GM18868 (cell line): ENCODE data around the gene PTPRT.

ENCODE experiments used
- ATAC-seq: cut with Tn5 transposase; IDR thresholded peaks from one replicate; pipeline ENCODE4 v1.9.1; 2021; ENCODE audit warnings: mild to moderate bottlenecking, moderate library complexity; ENCODE audit not compliant: unreplicated experiment

PTPRT gene

GRCh38 chr20:43123180-43123579 is 66.5 kb downstream of the PTPRT start:
- ATAC-seq: no peak

- ATAC-seq: no peak
These were observed 70.0 kb downstream of the PTPRT start for GRCh38 chr20:43119720-43120119.

- no peak for ATAC-seq
These were observed 87.3 kb downstream of the PTPRT start for GRCh38 chr20:43102394-43102793.

- ATAC-seq: no peak
These were observed 92.8 kb downstream of the PTPRT start for GRCh38 chr20:43096931-43097260.

GRCh38 chr20:43096126-43096930 is 93.4 kb downstream of the PTPRT start:
- ATAC-seq: no peak

GRCh38 chr20:43095034-43095433 is 94.7 kb downstream of the PTPRT start:
- ATAC-seq: no peak

- no peak for ATAC-seq
These were observed 97.2 kb downstream of the PTPRT start for GRCh38 chr20:43092386-43093088.

GRCh38 chr20:43068482-43068881 is 121.2 kb downstream of the PTPRT start:
- ATAC-seq: no peak

- no peak for ATAC-seq
These were observed 123.6 kb downstream of the PTPRT start for GRCh38 chr20:43066125-43066524.

GRCh38 chr20:43065299-43065698 is 124.4 kb downstream of the PTPRT start:
- no peak for ATAC-seq

- ATAC-seq: no peak
These were observed 131.6 kb downstream of the PTPRT start for GRCh38 chr20:43058077-43058476.

- ATAC-seq: no peak
These were observed 132.4 kb downstream of the PTPRT start for GRCh38 chr20:43057317-43057716.

- ATAC-seq: no peak
These were observed 134.4 kb downstream of the PTPRT start for GRCh38 chr20:43055181-43055884.

- ATAC-seq: no peak
These were observed 137.2 kb downstream of the PTPRT start for GRCh38 chr20:43052532-43052931.

GRCh38 chr20:43046966-43047365 is 142.7 kb downstream of the PTPRT start:
- no peak for ATAC-seq

GRCh38 chr20:43043887-43044286 is 145.8 kb downstream of the PTPRT start:
- no peak for ATAC-seq

GRCh38 chr20:43040427-43040826 is 149.3 kb downstream of the PTPRT start:
- ATAC-seq: no peak

- ATAC-seq: no peak
These were observed 151.9 kb downstream of the PTPRT start for GRCh38 chr20:43037605-43038309.

GRCh38 chr20:43034981-43035724 is 154.6 kb downstream of the PTPRT start:
- no peak for ATAC-seq

GRCh38 chr20:43032459-43032858 is 157.2 kb downstream of the PTPRT start:
- no peak for ATAC-seq

- ATAC-seq: no peak
These were observed 160.5 kb downstream of the PTPRT start for GRCh38 chr20:43029176-43029575.
